Endometrium (tissue), 2 donors: Measurements from ENCODE around the gene UNK.
"Not testable (repeated sequence)": the region's sequence is repeated elsewhere in the genome, so short reads cannot be mapped to it uniquely, and the experiment has no call there.

Source experiments
- FAIRE-seq: peaks from 2 replicates; lab custom pipeline; 2012; peaks lifted over from hg19 to GRCh38; lab: Jason Lieb, UNC
- donor health status: control.
- donor health status: control.

UNK gene

GRCh38 chr17:75755205-75755901, 29.3 kb upstream of the UNK start:
- FAIRE-seq = no peak

GRCh38 chr17:75755990-75756389, 28.6 kb upstream of the UNK start:
- FAIRE-seq = no peak

- no peak for FAIRE-seq
Measured at GRCh38 chr17:75756451-75757085, 28.0 kb upstream of the UNK start.

GRCh38 chr17:75757086-75757681, 27.4 kb upstream of the UNK start:
- no peak for FAIRE-seq

- FAIRE-seq = no peak
Measured at GRCh38 chr17:75758131-75758905, 26.3 kb upstream of the UNK start.

- FAIRE-seq = no peak
Measured at GRCh38 chr17:75759457-75759856, 25.1 kb upstream of the UNK start.

- FAIRE-seq = not testable (repeated sequence)
Measured at GRCh38 chr17:75759978-75760640, 24.5 kb upstream of the UNK start.

GRCh38 chr17:75762513-75763268, 21.9 kb upstream of the UNK start:
- no peak for FAIRE-seq

- no peak for FAIRE-seq
Measured at GRCh38 chr17:75763269-75763607, 21.4 kb upstream of the UNK start.

GRCh38 chr17:75763613-75764416, 20.8 kb upstream of the UNK start:
- no peak for FAIRE-seq

GRCh38 chr17:75764417-75764710, 20.2 kb upstream of the UNK start:
- FAIRE-seq = no peak

GRCh38 chr17:75764711-75765421, 19.7 kb upstream of the UNK start, which contains the start of gene GALK1:
TSS of gene GALK1 (minus strand) at chr17:75765192. CDS start at chr17:75765136, 56 bp downstream.
- FAIRE-seq = no peak

- FAIRE-seq = no peak
Measured at GRCh38 chr17:75765981-75766380, 18.6 kb upstream of the UNK start.

GRCh38 chr17:75767881-75768280, 16.7 kb upstream of the UNK start:
- FAIRE-seq = no peak

GRCh38 chr17:75769536-75769935, 15.1 kb upstream of the UNK start:
- FAIRE-seq = no peak

GRCh38 chr17:75771334-75772281, 13.0 kb upstream of the UNK start:
- no peak for FAIRE-seq

GRCh38 chr17:75773121-75773807, 11.3 kb upstream of the UNK start:
- no peak for FAIRE-seq

- no peak for FAIRE-seq
Measured at GRCh38 chr17:75773808-75774470, 10.7 kb upstream of the UNK start.
